ENCODE data around the gene SLC12A7. TPM values are rescaled to one million over a fixed set of nuclear protein-coding genes. Genes with fewer than 3 reads are reported as not detected.
"Not testable (repeated sequence)": the region's sequence is repeated elsewhere in the genome, so short reads cannot be mapped to it uniquely, and the experiment has no call there.

Gene SLC12A7
- total RNA-seq, 1 donor from 2014 or later = 24.5 TPM

DNA sequence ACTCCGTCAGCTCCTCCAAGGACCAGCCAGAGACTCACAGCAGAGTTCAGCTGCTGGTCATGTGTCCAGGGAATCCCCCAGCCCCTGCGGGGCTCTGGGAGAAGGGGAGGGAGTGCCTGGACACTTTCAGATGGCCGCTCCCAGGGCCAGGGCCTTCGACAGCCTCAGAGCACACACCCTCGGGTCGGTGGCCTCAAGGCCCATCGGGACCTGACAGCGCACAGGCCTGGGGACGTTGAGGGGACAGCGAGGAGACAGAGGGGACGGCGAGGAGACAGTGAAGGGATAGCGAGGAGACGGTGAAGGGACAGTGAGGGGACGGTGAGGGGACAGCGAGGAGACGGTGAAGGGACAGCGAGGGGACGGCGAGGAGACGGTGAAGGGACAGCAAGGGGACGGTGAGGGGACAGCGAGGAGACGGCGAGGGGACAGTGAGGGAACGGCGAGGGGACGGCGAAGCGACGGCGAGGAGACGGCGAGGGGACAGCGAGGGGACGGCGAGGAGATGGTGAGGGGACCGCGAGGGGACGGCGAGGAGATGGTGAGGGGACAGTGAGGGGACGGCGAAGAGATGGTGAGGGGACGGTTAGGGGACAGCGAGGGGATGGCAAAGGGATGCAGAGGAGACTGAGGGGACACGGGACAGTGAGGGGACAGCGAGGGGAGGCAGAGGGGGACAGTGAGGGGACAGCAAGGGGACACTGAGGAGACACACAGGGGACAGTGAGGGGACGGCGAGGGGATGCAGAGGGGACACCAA is 47.3 kb downstream of the SLC12A7 start:
- Mint-ChIP-seq H3K4me3 (ENCODE audit: unreplicated experiment) (no peak overlapping the region), H3K9me3 (ENCODE audit: unreplicated experiment) (no peaks in the 10 kb centered on the region), H3K4me1 (ENCODE audit: unreplicated experiment) (peaks cover 2% of the 10 kb centered on the region), H3K27me3 (ENCODE audit: unreplicated experiment) (peaks cover 5% of the 10 kb centered on the region), H3K36me3 (ENCODE audit: low read depth, unreplicated experiment) (peaks cover 6% of the 10 kb centered on the region), H3K27ac (ENCODE audit: unreplicated experiment) (no peak overlapping the region)
- no peak for DNase-seq (ENCODE audit: low spot score)
- TF ChIP-seq, protein P1, sequence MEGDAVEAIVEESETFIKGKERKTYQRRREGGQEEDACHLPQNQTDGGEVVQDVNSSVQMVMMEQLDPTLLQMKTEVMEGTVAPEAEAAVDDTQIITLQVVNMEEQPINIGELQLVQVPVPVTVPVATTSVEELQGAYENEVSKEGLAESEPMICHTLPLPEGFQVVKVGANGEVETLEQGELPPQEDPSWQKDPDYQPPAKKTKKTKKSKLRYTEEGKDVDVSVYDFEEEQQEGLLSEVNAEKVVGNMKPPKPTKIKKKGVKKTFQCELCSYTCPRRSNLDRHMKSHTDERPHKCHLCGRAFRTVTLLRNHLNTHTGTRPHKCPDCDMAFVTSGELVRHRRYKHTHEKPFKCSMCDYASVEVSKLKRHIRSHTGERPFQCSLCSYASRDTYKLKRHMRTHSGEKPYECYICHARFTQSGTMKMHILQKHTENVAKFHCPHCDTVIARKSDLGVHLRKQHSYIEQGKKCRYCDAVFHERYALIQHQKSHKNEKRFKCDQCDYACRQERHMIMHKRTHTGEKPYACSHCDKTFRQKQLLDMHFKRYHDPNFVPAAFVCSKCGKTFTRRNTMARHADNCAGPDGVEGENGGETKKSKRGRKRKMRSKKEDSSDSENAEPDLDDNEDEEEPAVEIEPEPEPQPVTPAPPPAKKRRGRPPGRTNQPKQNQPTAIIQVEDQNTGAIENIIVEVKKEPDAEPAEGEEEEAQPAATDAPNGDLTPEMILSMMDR (IDR thresholded peaks at IDR 0.05; ENCODE audit: unreplicated experiment) = no peak

DNA sequence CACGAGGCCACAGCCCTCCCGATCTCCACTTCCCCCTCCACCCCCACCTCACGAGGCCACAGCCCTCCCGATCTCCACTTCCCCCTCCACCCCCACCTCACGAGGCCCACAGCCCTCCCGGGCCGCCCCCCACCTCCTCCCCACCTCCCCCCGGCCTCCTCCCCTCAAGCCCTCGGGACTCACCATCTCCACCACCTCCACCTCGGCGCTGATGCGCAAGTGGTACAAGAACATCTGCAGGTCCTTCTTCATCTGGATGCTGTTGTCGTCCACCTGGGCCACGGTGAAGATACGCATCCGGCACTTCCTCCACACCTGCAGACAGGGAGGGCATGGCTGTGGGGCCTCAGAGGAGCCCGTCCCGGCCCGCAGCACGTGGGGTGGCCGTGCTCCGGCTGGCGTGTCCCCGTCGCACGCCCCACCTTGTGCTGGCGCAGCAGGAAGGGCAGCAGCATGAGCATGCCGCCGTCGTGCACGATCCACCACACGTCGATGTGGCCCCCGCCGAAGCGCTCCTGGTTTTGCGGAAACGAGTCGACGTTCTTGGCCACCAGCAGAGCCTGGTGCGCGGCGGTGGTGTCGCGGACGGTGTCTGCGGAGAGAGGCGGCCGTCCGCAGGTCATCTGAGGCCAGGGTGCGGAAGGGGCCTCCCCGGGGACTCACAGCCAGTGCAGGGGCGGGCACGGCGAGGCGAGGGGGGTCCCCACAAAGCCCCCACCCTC is 48.0 kb downstream of the SLC12A7 start:
- no peak overlapping the region for H3K27ac Mint-ChIP-seq (ENCODE audit: unreplicated experiment)
- TF ChIP-seq, protein P1 (IDR thresholded peaks at IDR 0.05; ENCODE audit: unreplicated experiment) = no peak
- peaks cover 5% of the 10 kb centered on the region for H3K27me3 Mint-ChIP-seq (ENCODE audit: unreplicated experiment)
- no peak for DNase-seq (ENCODE audit: low spot score)
- H3K4me3 Mint-ChIP-seq (ENCODE audit: unreplicated experiment) = no peak overlapping the region
- H3K36me3 Mint-ChIP-seq (ENCODE audit: low read depth, unreplicated experiment) = peaks cover 6% of the 10 kb centered on the region
- no peaks in the 10 kb centered on the region for H3K9me3 Mint-ChIP-seq (ENCODE audit: unreplicated experiment)
- peaks cover 2% of the 10 kb centered on the region for H3K4me1 Mint-ChIP-seq (ENCODE audit: unreplicated experiment)

DNA sequence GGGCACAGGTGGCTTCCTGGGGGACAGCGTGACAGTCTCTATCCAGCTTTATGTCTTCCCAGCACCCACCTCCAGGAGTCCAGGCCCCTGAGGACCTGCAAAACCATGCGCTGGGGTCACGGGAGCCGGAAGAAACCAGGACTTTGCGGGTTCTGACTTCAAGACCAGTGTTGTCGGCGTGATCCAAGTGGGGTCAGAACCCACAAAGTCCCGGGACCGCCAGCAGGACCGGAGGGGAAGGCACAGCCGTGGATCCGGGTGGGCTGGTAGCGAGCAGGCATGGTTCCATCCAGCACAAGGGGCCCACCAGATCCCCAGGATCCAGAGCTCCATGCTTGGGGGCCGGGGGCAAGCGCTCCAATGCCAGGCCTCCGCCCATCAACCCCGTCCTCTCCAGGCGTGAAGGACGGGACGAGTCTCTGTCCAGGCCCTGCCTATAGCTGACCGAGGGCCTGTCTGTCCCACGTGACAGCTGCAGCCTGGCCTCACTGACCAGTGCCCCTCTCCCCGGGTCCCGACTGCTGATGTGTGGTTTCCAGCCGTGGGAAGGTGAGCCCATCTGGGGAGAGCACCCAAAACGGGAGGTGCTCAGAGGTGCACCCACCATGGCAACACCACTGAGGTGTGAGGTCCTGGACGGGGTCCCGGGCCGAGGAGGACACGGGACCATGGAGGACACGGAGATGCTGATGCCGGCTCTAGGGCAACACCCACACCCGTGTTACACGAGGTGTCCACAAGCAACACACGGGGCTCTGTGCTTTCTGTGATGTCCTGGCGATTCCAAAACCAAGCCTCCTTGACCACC is 48.9 kb downstream of the SLC12A7 start:
- H3K36me3 Mint-ChIP-seq (ENCODE audit: low read depth, unreplicated experiment) = peaks cover 6% of the 10 kb centered on the region
- no peak for DNase-seq (ENCODE audit: low spot score)
- no peaks in the 10 kb centered on the region for H3K9me3 Mint-ChIP-seq (ENCODE audit: unreplicated experiment)

DNA sequence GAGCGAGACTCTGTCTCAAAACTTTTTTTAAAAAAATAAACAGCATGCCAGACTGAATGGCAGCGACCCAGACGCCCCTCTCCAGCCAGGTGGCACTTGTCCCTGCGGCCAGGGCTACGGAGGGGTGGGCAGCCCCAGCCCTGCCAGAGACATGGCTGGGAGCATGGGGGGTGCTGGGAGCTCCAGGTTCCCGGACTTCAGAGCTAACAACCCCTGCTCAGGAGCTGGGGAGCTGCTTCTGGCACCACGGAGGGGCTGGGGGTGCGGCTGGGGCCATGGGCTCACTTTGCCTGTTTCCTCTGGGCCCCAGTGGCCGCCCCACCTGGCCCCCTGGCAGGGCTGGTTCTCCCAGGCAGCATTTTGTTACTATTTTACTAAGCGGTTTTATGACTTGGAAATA is 49.9 kb downstream of the SLC12A7 start:
- Mint-ChIP-seq H3K9me3 (ENCODE audit: unreplicated experiment) (no peaks in the 10 kb centered on the region), H3K27ac (ENCODE audit: unreplicated experiment) (peak overlapping the region; percentile 72), H3K27me3 (ENCODE audit: unreplicated experiment) (peaks cover 5% of the 10 kb centered on the region), H3K4me1 (ENCODE audit: unreplicated experiment) (peaks cover 2% of the 10 kb centered on the region), H3K4me3 (ENCODE audit: unreplicated experiment) (no peak overlapping the region), H3K36me3 (ENCODE audit: low read depth, unreplicated experiment) (peaks cover 6% of the 10 kb centered on the region)
- DNase-seq (ENCODE audit: low spot score) = no peak
- TF ChIP-seq, protein P1 (IDR thresholded peaks at IDR 0.05; ENCODE audit: unreplicated experiment) = no peak

More for the DNA sequence above, 48.9 kb downstream of the SLC12A7 start:
- H3K27me3 Mint-ChIP-seq (ENCODE audit: unreplicated experiment) = peaks cover 5% of the 10 kb centered on the region
- H3K4me1 Mint-ChIP-seq (ENCODE audit: unreplicated experiment) = peaks cover 2% of the 10 kb centered on the region
- H3K4me3 Mint-ChIP-seq (ENCODE audit: unreplicated experiment) = no peak overlapping the region
- TF ChIP-seq, protein P1 (IDR thresholded peaks at IDR 0.05; ENCODE audit: unreplicated experiment) = no peak
- no peak overlapping the region for H3K27ac Mint-ChIP-seq (ENCODE audit: unreplicated experiment)

DNA sequence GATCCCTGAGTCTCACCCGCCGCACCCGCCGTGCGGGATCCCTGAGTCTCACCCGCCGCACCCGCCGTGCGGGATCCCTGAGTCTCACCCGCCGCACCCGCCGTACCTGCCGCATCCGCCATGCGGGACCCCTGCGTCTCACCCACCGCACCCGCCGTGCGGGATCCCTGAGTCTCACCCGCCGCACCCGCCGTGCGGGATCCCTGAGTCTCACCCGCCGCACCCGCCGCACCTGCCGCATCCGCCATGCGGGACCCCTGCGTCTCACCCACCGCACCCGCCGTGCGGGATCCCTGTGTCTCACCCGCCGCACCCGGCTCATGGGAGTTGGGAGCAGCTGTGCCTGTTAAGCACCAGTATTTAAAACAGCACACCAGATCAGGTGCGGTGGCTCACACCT is 50.6 kb downstream of the SLC12A7 start:
- H3K4me3 Mint-ChIP-seq (ENCODE audit: unreplicated experiment); H3K36me3 Mint-ChIP-seq (ENCODE audit: low read depth, unreplicated experiment); H3K27me3 Mint-ChIP-seq (ENCODE audit: unreplicated experiment); H3K4me1 Mint-ChIP-seq (ENCODE audit: unreplicated experiment); H3K9me3 Mint-ChIP-seq (ENCODE audit: unreplicated experiment); DNase-seq (ENCODE audit: low spot score); H3K27ac Mint-ChIP-seq (ENCODE audit: unreplicated experiment): not testable (repeated sequence)
